OCI-LY7 (cell line): ENCODE measurements around the gene PIGN. TPM values are rescaled to one million over a fixed set of nuclear protein-coding genes. Genes with fewer than 3 reads are reported as not detected.

Source experiments
- BruUV-seq: library from RNA; stranded (reverse); fragments of 400-500 nt; replicated peaks from 2 replicates; lab custom pipeline; 2021; lab: Mats Ljungman, UMichigan
- CTCF ChIA-PET: fragments of 300-600 bp; sonication (Branson Sonifier 250); formaldehyde crosslinking; loops from one replicate; lab custom pipeline; 2022; ENCODE audit warnings: antibody characterized with exemption; ENCODE audit not compliant: unreplicated experiment; lab: Charles Lee
- POLR2A ChIA-PET: fragments of 300-600 bp; sonication (Branson Sonifier 250); formaldehyde crosslinking; loops from one replicate; lab custom pipeline; 2022; ENCODE audit warnings: antibody characterized with exemption; lab: Charles Lee
- DNase-seq: peaks from one replicate; pipeline ENCODE4 v3.0.0-alpha.2; 2015; ENCODE audit warnings: low spot score
- H2AFZ ChIP-seq: fragments of 200-600 bp; sonication (generic), shearing (Covaris generic); 2 replicates; pipeline ENCODE4 v1.6.1; 2014; ENCODE audit warnings: mild to moderate bottlenecking, antibody characterized with exemption, low read length, moderate library complexity
- H3K27ac ChIP-seq: fragments of 200-600 bp; sonication (generic); 2 replicates; pipeline ENCODE4 v1.5.1; 2014; ENCODE audit warnings: mixed run types, low read depth, mild to moderate bottlenecking, moderate library complexity, low read length, inconsistent platforms; ENCODE audit not compliant: poor library complexity, severe bottlenecking
- H3K36me3 ChIP-seq: fragments of 200-600 bp; sonication (generic); 2 replicates; pipeline ENCODE4 v1.6.1; 2014; ENCODE audit warnings: mild to moderate bottlenecking, antibody characterized with exemption, low read length, moderate library complexity, mixed read lengths; ENCODE audit not compliant: insufficient read depth
- H3K4me1 ChIP-seq: fragments of 200-600 bp; sonication (generic); 2 replicates; pipeline ENCODE4 v1.5.1; 2014; ENCODE audit warnings: mild to moderate bottlenecking, low read length; ENCODE audit not compliant: insufficient read depth, poor library complexity, severe bottlenecking
- H3K4me2 ChIP-seq: fragments of 200-600 bp; sonication (generic); 2 replicates; pipeline ENCODE4 v1.6.1; 2014; ENCODE audit warnings: mild to moderate bottlenecking, low read length
- H3K4me3 ChIP-seq: fragments of 200-600 bp; sonication (generic); 2 replicates; pipeline ENCODE4 v1.5.1; 2014; ENCODE audit warnings: mild to moderate bottlenecking, low read depth, low read length; ENCODE audit not compliant: poor library complexity, severe bottlenecking
- H3K79me2 ChIP-seq: fragments of 200-600 bp; sonication (generic); 2 replicates; pipeline ENCODE4 v1.6.1; 2016; ENCODE audit warnings: low read depth, mild to moderate bottlenecking, low read length, moderate library complexity, mixed read lengths; ENCODE audit not compliant: insufficient read depth
- H3K9me2 ChIP-seq: fragments of 200-600 bp; sonication (generic); 2 replicates; pipeline ENCODE4 v1.6.1; 2016; ENCODE audit warnings: mild to moderate bottlenecking, low read length, mixed read lengths; ENCODE audit not compliant: insufficient read depth
- H3K9me3 ChIP-seq: fragments of 200-600 bp; sonication (generic); 2 replicates; pipeline ENCODE4 v1.6.1; 2014; ENCODE audit warnings: mild to moderate bottlenecking, mixed run types, low read length, mixed read lengths
- H4K20me1 ChIP-seq: fragments of 200-600 bp; sonication (generic); 2 replicates; pipeline ENCODE4 v1.6.1; 2014; ENCODE audit warnings: mild to moderate bottlenecking, antibody characterized with exemption, low read length, moderate library complexity, mixed read lengths; ENCODE audit not compliant: insufficient read depth
- CTCF ChIP-seq: fragments of 200-600 bp; sonication (generic); conservative IDR thresholded peaks from 2 replicates; pipeline ENCODE4 v1.5.1; 2014; ENCODE audit warnings: mild to moderate bottlenecking, antibody characterized with exemption, low read length, moderate library complexity, mixed read lengths
- EZH2phosphoT487 ChIP-seq: fragments of 200-600 bp; sonication (generic); IDR thresholded peaks from 2 replicates; pipeline ENCODE4 v1.6.1; 2018; ENCODE audit warnings: low read depth, borderline replicate concordance, mild to moderate bottlenecking, mixed run types, antibody characterized with exemption, low read length, moderate library complexity, mixed read lengths
- intact Hi-C: fragments of 100-400 bp; cut with micrococcal nuclease; formaldehyde crosslinking; loops from one replicate; pipeline ENCODE4 v1.10.0; 2022; ENCODE audit not compliant: unreplicated experiment
- total RNA-seq, 2 experiments: library from RNA; depleted of rRNA in 1 of 2; stranded (reverse); fragments of >200 nt in 1 of 2; shearing (Covaris generic) in 1 of 2; gene quantifications; 2 replicates each; pipeline ENCODE4 v1.2.3, GENCODE V29; 2014 to 2022

Gene PIGN
- total RNA-seq, 2 experiments from 2014 or later: 10.9 to 23.7 TPM

DNA sequence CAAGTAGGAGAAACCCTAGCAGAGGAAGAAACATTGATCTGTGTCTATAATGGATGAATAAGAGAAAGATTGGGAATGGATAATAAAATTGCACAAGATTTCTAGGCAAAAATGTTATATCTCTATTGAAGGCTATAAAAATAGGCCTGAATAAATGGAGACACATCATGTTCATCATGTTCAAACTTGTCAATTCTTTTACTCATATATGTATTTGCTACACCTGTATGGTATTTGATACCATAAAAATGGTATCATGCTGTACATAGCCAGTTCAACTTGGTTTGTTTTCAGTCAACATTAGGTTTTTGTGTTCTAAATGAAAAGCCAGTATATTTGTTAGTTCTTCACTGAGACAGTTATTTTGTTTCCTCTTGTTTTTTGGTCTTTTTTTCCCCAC is 161.9 kb downstream of the PIGN start:
- no TSS peak for BruUV-seq
- H3K9me3 ChIP-seq: no peaks in the 10 kb centered on the region
- H3K4me1 ChIP-seq: no peaks in the 10 kb centered on the region
- H2AFZ ChIP-seq: no peak overlapping the region
- H4K20me1 ChIP-seq: no peaks in the 10 kb centered on the region
- ChIA-PET POLR2A (no interaction called here), CTCF (no interaction called here)
- no peak for DNase-seq
- H3K36me3 ChIP-seq: no peaks in the 10 kb centered on the region
- intact Hi-C loops: no loop called here
- H3K4me2 ChIP-seq: no peak overlapping the region
- H3K9me2 ChIP-seq: no peaks in the 10 kb centered on the region
- H3K4me3 ChIP-seq: no peak overlapping the region
- TF ChIP-seq CTCF (no peak), EZH2phosphoT487 (no peak)
- H3K79me2 ChIP-seq: no peaks in the 10 kb centered on the region
- H3K27ac ChIP-seq: no peak overlapping the region

DNA sequence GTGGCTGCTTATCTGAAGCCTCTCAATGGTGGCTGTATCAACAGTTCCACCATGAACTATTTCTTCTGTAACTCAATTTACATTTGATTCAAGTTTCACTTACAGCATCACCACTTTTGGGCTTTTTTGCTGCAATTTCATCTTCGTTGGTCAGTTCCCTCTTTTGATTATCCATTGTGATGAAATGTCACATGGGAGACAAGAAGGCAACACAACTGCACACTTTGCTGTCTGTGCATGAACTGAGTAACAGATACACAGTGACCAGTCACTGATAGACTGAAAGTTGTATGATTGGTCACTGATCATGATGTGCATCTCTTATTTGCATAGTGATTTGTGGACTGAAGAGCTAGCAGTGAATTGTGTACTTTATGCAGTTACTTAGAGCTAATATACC is 163.3 kb downstream of the PIGN start:
- intact Hi-C loops: no loop called here
- Histone ChIP-seq H3K79me2 (no peaks in the 10 kb centered on the region), H3K9me3 (no peaks in the 10 kb centered on the region), H2AFZ (no peak overlapping the region), H3K9me2 (no peaks in the 10 kb centered on the region), H3K36me3 (no peaks in the 10 kb centered on the region), H3K4me2 (no peak overlapping the region), H4K20me1 (no peaks in the 10 kb centered on the region), H3K4me1 (no peaks in the 10 kb centered on the region), H3K4me3 (no peak overlapping the region), H3K27ac (no peak overlapping the region)
- CTCF ChIA-PET: no interaction called here
- no TSS peak for BruUV-seq
- TF ChIP-seq EZH2phosphoT487: no peak
- TF ChIP-seq CTCF: no peak
- POLR2A ChIA-PET: no interaction called here
- no peak for DNase-seq

- intact Hi-C loops: no loop called here
- Histone ChIP-seq H3K36me3 (no peaks in the 10 kb centered on the region), H3K27ac (no peak overlapping the region), H3K4me3 (no peak overlapping the region), H3K9me3 (no peaks in the 10 kb centered on the region), H3K4me1 (no peaks in the 10 kb centered on the region), H2AFZ (no peak overlapping the region), H3K9me2 (no peaks in the 10 kb centered on the region), H3K4me2 (no peak overlapping the region), H3K79me2 (no peaks in the 10 kb centered on the region), H4K20me1 (no peaks in the 10 kb centered on the region)
- no peak for DNase-seq
- TF ChIP-seq EZH2phosphoT487 (no peak), CTCF (no peak)
- no TSS peak for BruUV-seq
- ChIA-PET POLR2A (no interaction called here), CTCF (no interaction called here)
Observed at GRCh38 chr18:62018759-62019041, 168.2 kb downstream of the PIGN start.
